Pancreas (tissue), 10 donors: ENCODE data around the gene C1QTNF5. TPM values are rescaled to one million over a fixed set of nuclear protein-coding genes. Genes with fewer than 3 reads are reported as not detected.

Experiments
- ATAC-seq, 4 donors: fragments of 200-7000 bp; cut with Tn5 transposase; one replicate each; pipeline versions ENCODE4 v1.8.0 to v1.9.1; 2020; ENCODE audit warnings: mild to moderate bottlenecking in 4 of 4, moderate library complexity in 4 of 4
- DNase-seq, 6 donors: peaks; one replicate each; pipeline ENCODE4 v3.0.0-alpha.2; 2020
- FAIRE-seq: peaks from 2 replicates; lab custom pipeline; 2012; peaks lifted over from hg19 to GRCh38; lab: Jason Lieb, UNC
- H3K27ac ChIP-seq, 4 donors: fragments of 200-600 bp; sonication (generic); 1 replicate in 3 of 4; 2 replicates in 1 of 4; pipeline versions ENCODE4 v1.5.0 to v1.8.0; 2020
- H3K27me3 ChIP-seq, 4 donors: fragments of 200-600 bp; one replicate each; pipeline ENCODE4 v1.8.0; 2021
- H3K36me3 ChIP-seq, 3 donors: fragments of 200-600 bp; sonication (generic) in 1 of 3; one replicate each; pipeline versions ENCODE4 v1.5.0 to v1.8.0; 2020 to 2021
- H3K4me1 ChIP-seq, 3 donors: fragments of 200-600 bp; one replicate each; pipeline ENCODE4 v1.8.0; 2021
- H3K4me3 ChIP-seq, 4 donors: fragments of 200-600 bp; sonication (generic) in 2 of 4; one replicate each; pipeline versions ENCODE4 v1.5.0 to v1.8.0; 2020 to 2021
- H3K9me3 ChIP-seq, 4 donors: fragments of 200-600 bp; one replicate each; pipeline ENCODE4 v1.8.0; 2021
- CTCF ChIP-seq, 4 donors: fragments of 200-600 bp; sonication (generic) in 3 of 4; IDR thresholded peaks; one replicate each; pipeline versions ENCODE4 v1.5.0 to v1.8.0; 2021; ENCODE audit warnings: antibody characterized with exemption in 4 of 4
- WGBS, 2 donors: extraction: QIAGEN DNeasy Blood & Tissue Kit; methylation state at CpG; one replicate each; pipeline ENCODE4 v1.1.7; 2013; 5-methylcytosine and 5-hydroxymethylcytosine counted together
- intact Hi-C, 3 donors: fragments of 100-400 bp; cut with DNase I; formaldehyde crosslinking; loops; one replicate each; pipeline versions ENCODE4 v1.11.1 to v1.14.2; 2022
- polyA plus RNA-seq, 2 donors: library from polyadenylated mRNA; stranded (reverse); fragments of 200-250 nt; gene quantifications; one replicate each; pipeline ENCODE4 v1.2.3, GENCODE V29; 2013
- total RNA-seq, 6 donors: library from RNA; stranded (reverse); fragmentation: NEBNext Ultra II Directional in 4 of 6; extraction: Animal tissue kit (Norgen Biotek cat#: 25700) in 4 of 6; gene quantifications; one replicate each; pipeline versions ENCODE4 v1.2.1 to v1.2.4, GENCODE V29; 2021 to 2023
- donor health status: healthy with polysubstance abuse.
- donor health status: DM: no; HTN: no; CAD: no; lungs with moderate emphysema.
- donor health status: DM: no; HTN: no; CAD: no.
- donor health status: control.
- donor health status: control.
- donor health status: Bipolar disorder and iron deficiency.
- donor health status: DM: yes; HTN: yes; CAD: no.
- donor health status: DM: no; HTN: no; CAD: no.
- donor health status: DM: no; HTN: no; CAD: no.
- donor health status: DM: yes; HTN: yes; CAD: no.

C1QTNF5 gene
- total and polyA plus RNA-seq, 8 donors, result 6.7 to 27.9 (median 15.7) TPM

GRCh38 chr11:119369132-119369925 lies 28.6 kb upstream of the C1QTNF5 start:
- no peak for TF ChIP-seq CTCF (IDR thresholded peaks at IDR 0.05)
- peak overlapping the region; percentile 74 to 86 (median 80) for H3K27ac ChIP-seq
- DNase-seq (peak in 1 of 6 donors; percentile 42), ATAC-seq (peak in 1 of 4 donors; percentile 9), FAIRE-seq (no peak)
- H3K4me1 ChIP-seq, result peaks cover 19 to 32% (median 30%) of the 10 kb centered on the region in 3 donors
- no peaks in the 10 kb centered on the region for H3K9me3 ChIP-seq
- H3K27me3 ChIP-seq, result no peaks in the 10 kb centered on the region
- intact Hi-C loops, result no loop called here
- peak overlapping the region in 2 of 4 donors; percentile 11 for H3K4me3 ChIP-seq
- no peaks in the 10 kb centered on the region for H3K36me3 ChIP-seq
- 29 to 37% methylated on average over 13 of the region's 13 CpGs for WGBS, 2 donors

GRCh38 chr11:119368121-119369034 lies 27.7 kb upstream of the C1QTNF5 start:
- Histone ChIP-seq H3K27me3 (no peaks in the 10 kb centered on the region), H3K27ac (peak overlapping the region; percentile 74 to 86 (median 80)), H3K9me3 (no peaks in the 10 kb centered on the region), H3K4me3 (peak overlapping the region in 2 of 4 donors; percentile 11), H3K36me3 (no peaks in the 10 kb centered on the region), H3K4me1 (peaks cover 19 to 32% (median 30%) of the 10 kb centered on the region in 3 donors)
- intact Hi-C loops, result no loop called here
- peak; percentile 29 for FAIRE-seq
- no peak for TF ChIP-seq CTCF (IDR thresholded peaks at IDR 0.05)
- 21 to 27% methylated on average over 17 of the region's 17 CpGs for WGBS, 2 donors
- ATAC-seq, result peak; percentile 69 to 78 (median 75)
- peak; percentile 75 to 94 (median 82) for DNase-seq

- no peaks in the 10 kb centered on the region for H3K9me3 ChIP-seq
- no peaks in the 10 kb centered on the region for H3K27me3 ChIP-seq
- DNase-seq (peak in 1 of 6 donors; percentile 43), ATAC-seq (no peak), FAIRE-seq (no peak)
- intact Hi-C loops, result no loop called here
- no peaks in the 10 kb centered on the region for H3K36me3 ChIP-seq
- TF ChIP-seq CTCF (IDR thresholded peaks at IDR 0.05), result no peak
- peaks cover 23 to 37% (median 36%) of the 10 kb centered on the region in 3 donors for H3K4me1 ChIP-seq
- peak overlapping the region; percentile 74 to 86 (median 80) for H3K27ac ChIP-seq
- no peak overlapping the region for H3K4me3 ChIP-seq
- 68 to 70% methylated on average over 9 of the region's 9 CpGs for WGBS, 2 donors
Measured at GRCh38 chr11:119367661-119368120, 27.0 kb upstream of the C1QTNF5 start.

- DNase-seq (peak in 1 of 6 donors; percentile 29), ATAC-seq (no peak), FAIRE-seq (no peak)
- Histone ChIP-seq H3K4me3 (no peak overlapping the region), H3K36me3 (no peaks in the 10 kb centered on the region), H3K27me3 (no peaks in the 10 kb centered on the region), H3K9me3 (no peaks in the 10 kb centered on the region), H3K4me1 (peaks cover 30 to 44% (median 43%) of the 10 kb centered on the region in 3 donors), H3K27ac (no peak overlapping the region)
- intact Hi-C loops, result no loop called here
- TF ChIP-seq CTCF (IDR thresholded peaks at IDR 0.05), result no peak
- WGBS, 2 donors, result 79 to 80% methylated on average over 11 of the region's 11 CpGs
Measured at GRCh38 chr11:119366690-119367620, 26.3 kb upstream of the C1QTNF5 start.
